Osteoblast (primary cell): ENCODE results near the gene ZNF841. TPM values are rescaled to one million over a fixed set of nuclear protein-coding genes. Genes with fewer than 3 reads are reported as not detected.

Experiments
- DNase-seq: peaks from one replicate; pipeline ENCODE4 v3.0.0; 2011; ENCODE audit warnings: low spot score, mixed read lengths; ENCODE audit not compliant: insufficient read length; ENCODE audit errors: missing footprints
- H2AFZ ChIP-seq: 2 replicates; pipeline ENCODE4 v1.6.0; 2011; ENCODE audit warnings: mild to moderate bottlenecking, low read length
- H3K27ac ChIP-seq: 2 replicates; pipeline ENCODE4 v1.5.1; 2011; ENCODE audit warnings: mild to moderate bottlenecking, low read depth, low read length, moderate library complexity
- H3K27me3 ChIP-seq: 2 replicates; pipeline ENCODE4 v1.6.0; 2012; ENCODE audit warnings: mild to moderate bottlenecking, control low read depth, inconsistent platforms, low read length, moderate library complexity; ENCODE audit not compliant: insufficient read depth
- H3K36me3 ChIP-seq: 2 replicates; pipeline ENCODE4 v1.5.1; 2011; ENCODE audit warnings: mild to moderate bottlenecking, low read length, control low read depth, moderate library complexity; ENCODE audit not compliant: insufficient read depth
- H3K4me1 ChIP-seq: 2 replicates; pipeline ENCODE4 v1.5.1; 2011; ENCODE audit warnings: mild to moderate bottlenecking, low read length, control low read depth, moderate library complexity; ENCODE audit not compliant: insufficient read depth
- H3K4me2 ChIP-seq: 2 replicates; pipeline ENCODE4 v1.6.0; 2011; ENCODE audit warnings: mild to moderate bottlenecking, low read length; ENCODE audit not compliant: insufficient read depth
- H3K4me3 ChIP-seq: fragments of 200-600 bp; sonication (generic); 3 replicates; pipeline ENCODE4 v1.5.1; 2012; ENCODE audit warnings: mild to moderate bottlenecking, low read length, inconsistent platforms; ENCODE audit not compliant: insufficient read depth
- H3K79me2 ChIP-seq: 2 replicates; pipeline ENCODE4 v1.6.0; 2012; ENCODE audit warnings: mild to moderate bottlenecking, low read length, control low read depth, inconsistent platforms; ENCODE audit not compliant: insufficient read depth
- H3K9me3 ChIP-seq: 2 replicates; pipeline ENCODE4 v1.5.1; 2011; ENCODE audit warnings: low read depth, low read length, control low read depth
- H4K20me1 ChIP-seq: 2 replicates; pipeline ENCODE4 v1.6.0; 2012; ENCODE audit warnings: mild to moderate bottlenecking, low read length, control low read depth; ENCODE audit not compliant: insufficient read depth
- CTCF ChIP-seq: IDR thresholded peaks from 2 replicates; pipeline ENCODE4 v1.5.1; 2011; ENCODE audit warnings: mild to moderate bottlenecking, low read depth, low read length, moderate library complexity; ENCODE audit errors: extremely low read depth
- small RNA-seq: library from RNA; depleted of rRNA; stranded (forward); fragments of <200 nt; gene quantifications from one replicate; pipeline ENCODE3, GENCODE V24; 2012
- total RNA-seq: library from RNA; depleted of rRNA; stranded (reverse); fragments of >200 nt; gene quantifications from 2 replicates; pipeline ENCODE4 v1.2.3, GENCODE V29; 2012

The ZNF841 gene
- total RNA-seq, 1 donor: 27.9 TPM

GRCh38 chr19:52020506-52020905, 75.1 kb downstream of the ZNF841 start:
- Histone ChIP-seq H3K4me1 (no peaks in the 10 kb centered on the region), H2AFZ (no peak overlapping the region), H3K36me3 (peaks cover 93% of the 10 kb centered on the region), H3K27ac (no peak overlapping the region), H3K27me3 (no peaks in the 10 kb centered on the region), H4K20me1 (no peaks in the 10 kb centered on the region), H3K79me2 (peaks cover 14% of the 10 kb centered on the region), H3K4me2 (no peak overlapping the region), H3K9me3 (peaks cover 7% of the 10 kb centered on the region), H3K4me3 (no peak overlapping the region)
- peak; percentile 71 for DNase-seq
- TF ChIP-seq CTCF: no peak

Small RNA genes within 50 kb of the gene (small RNA-seq; reads per million reads assigned to genes)
- 1.0 reads per million, percentile 30 among the genes with 10 or more reads in this experiment for gene RPL37P23

Other genes with a start within 250 kb of the ZNF841 start
- gene ZNF577, start 207.8 kb downstream of the ZNF841 start, total RNA-seq: 10.5 and 12.1 TPM in 2 replicates
- 5.4 and 7.7 TPM in 2 replicates for gene ZNF649, start 190.7 kb downstream of the ZNF841 start, total RNA-seq
- gene ZNF613, start 168.3 kb downstream of the ZNF841 start, total RNA-seq: 6.5 and 8.0 TPM in 2 replicates
- gene ZNF350, start 108.9 kb downstream of the ZNF841 start, total RNA-seq: 11.5 and 13.8 TPM in 2 replicates
- gene ZNF615, start 87.6 kb downstream of the ZNF841 start, total RNA-seq: 10.9 and 13.0 TPM in 2 replicates
- 9.1 and 9.4 TPM in 2 replicates for gene ZNF614, start 67.4 kb downstream of the ZNF841 start, total RNA-seq
- gene ZNF432, start 46.9 kb downstream of the ZNF841 start, total RNA-seq: 8.8 and 11.9 TPM in 2 replicates
- 9.8 and 12.7 TPM in 2 replicates for gene ZNF616, start 44.2 kb upstream of the ZNF841 start, total RNA-seq
- gene ZNF836, start 75.9 kb upstream of the ZNF841 start, total RNA-seq: 11.9 and 21.2 TPM in 2 replicates
- gene PPP2R1A, start 94.3 kb upstream of the ZNF841 start, total RNA-seq: 151 and 183 TPM in 2 replicates
- 11.2 and 16.5 TPM in 2 replicates for gene ZNF766, start 173.8 kb upstream of the ZNF841 start, total RNA-seq
- 9.4 and 10.3 TPM in 2 replicates for gene ZNF480, start 201.4 kb upstream of the ZNF841 start, total RNA-seq
- 2.9 and 3.3 TPM in 2 replicates for gene ZNF610, start 240.5 kb upstream of the ZNF841 start, total RNA-seq